Uterus (tissue), 2 donors: ENCODE results near the gene TPMT.

Experiments
- CTCF ChIP-seq, 4 experiments: fragments of 200-600 bp in 2 of 4; fragments of 450-650 bp in 2 of 4; sonication (generic) in 2 of 4; IDR thresholded peaks; one replicate each; pipeline ENCODE4 v1.5.1; 2016 to 2019; ENCODE audit warnings: antibody characterized with exemption in 4 of 4, mild to moderate bottlenecking in 2 of 4, moderate library complexity in 1 of 4
- POLR2A ChIP-seq, 2 donors: fragments of 450-650 bp; IDR thresholded peaks; one replicate each; pipeline ENCODE4 v1.6.1; 2016; ENCODE audit warnings: antibody characterized with exemption in 2 of 2, mild to moderate bottlenecking in 1 of 2, moderate library complexity in 1 of 2

- TF ChIP-seq POLR2A (IDR thresholded peaks at IDR 0.05) (no peak), CTCF (IDR thresholded peaks at IDR 0.05) (no peak)
These were observed 24.2 kb upstream of the TPMT start for GRCh38 chr6:18178960-18179615.
